ENCODE measurements around the gene COMT. TPM values are rescaled to one million over a fixed set of nuclear protein-coding genes. Genes with fewer than 3 reads are reported as not detected.

The COMT gene
- total RNA-seq, 2 experiments from 2014 or later = 90.8 to 112 TPM

- H3K36me3 ChIP-seq (ENCODE audit: insufficient read depth, low read length) = peaks cover 20% of the 10 kb centered on the region; the same call in 1 of the 2 replicates
- H2AFZ ChIP-seq (ENCODE audit: low read length) = no peak overlapping the region
- intact Hi-C loops (cut with micrococcal nuclease; ENCODE audit: unreplicated experiment) = loop anchor here (5.0 kb wide), 1 partner anchor 121 kb away; the partner anchor contains the start of gene DGCR8
- peaks cover 4% of the 10 kb centered on the region for H3K4me1 ChIP-seq (ENCODE audit: insufficient read depth, low read length, poor library complexity, severe bottlenecking)
- no peaks in the 10 kb centered on the region for H4K20me1 ChIP-seq (ENCODE audit: insufficient read depth, low read length)
- BruUV-seq (replicated peaks) = no TSS peak
- no peaks in the 10 kb centered on the region for H3K9me3 ChIP-seq (ENCODE audit: low read length)
- no peak overlapping the region for H3K4me3 ChIP-seq (ENCODE audit: low read depth, low read length, poor library complexity, severe bottlenecking)
- ChIA-PET CTCF (ENCODE audit: unreplicated experiment) (no interaction called here), POLR2A (no interaction called here)
- no peak for DNase-seq (ENCODE audit: low spot score)
- H3K27ac ChIP-seq (ENCODE audit: low read depth, low read length, poor library complexity, severe bottlenecking) = no peak overlapping the region
- H3K79me2 ChIP-seq (ENCODE audit: insufficient read depth, low read depth, low read length) = no peaks in the 10 kb centered on the region
- H3K4me2 ChIP-seq (ENCODE audit: low read length) = no peak overlapping the region
- TF ChIP-seq CTCF (conservative IDR thresholded peaks at IDR 0.05; ENCODE audit: low read length) (no peak), EZH2phosphoT487 (IDR thresholded peaks at IDR 0.05; ENCODE audit: borderline replicate concordance, low read depth, low read length) (no peak)
- H3K9me2 ChIP-seq (ENCODE audit: insufficient read depth, low read length) = no peaks in the 10 kb centered on the region
Observed at GRCh38 chr22:19961201-19961580, 19.6 kb downstream of the COMT start.

DNA sequence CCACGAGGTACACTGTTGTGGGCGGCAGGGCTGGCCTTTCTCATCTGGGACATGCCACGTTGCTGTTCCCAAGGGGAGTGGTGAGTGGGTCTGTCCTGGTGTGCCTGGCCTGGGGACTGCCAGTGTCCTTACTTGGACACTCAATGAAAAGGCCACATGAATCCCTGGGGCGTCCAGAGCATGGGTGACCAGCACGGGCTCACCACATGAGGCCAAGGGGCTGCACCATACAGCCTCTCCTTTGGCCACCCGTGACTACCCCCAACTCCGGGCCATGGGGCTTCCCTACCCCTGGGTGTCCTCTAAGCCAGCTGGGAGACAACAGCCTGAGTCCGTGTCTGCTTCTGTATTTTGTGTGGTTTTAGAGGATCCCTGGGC is 20.3 kb downstream of the COMT start:
- intact Hi-C loops (cut with micrococcal nuclease; ENCODE audit: unreplicated experiment) = loop anchor here (5.0 kb wide), 1 partner anchor 120 kb away; the partner anchor contains the start of gene DGCR8
- H3K9me3 ChIP-seq (ENCODE audit: low read length) = no peaks in the 10 kb centered on the region
- H3K4me2 ChIP-seq (ENCODE audit: low read length) = no peak overlapping the region
- ChIA-PET CTCF (ENCODE audit: unreplicated experiment) (no interaction called here), POLR2A (no interaction called here)
- H3K79me2 ChIP-seq (ENCODE audit: insufficient read depth, low read depth, low read length) = no peaks in the 10 kb centered on the region
- no peak overlapping the region for H3K4me3 ChIP-seq (ENCODE audit: low read depth, low read length, poor library complexity, severe bottlenecking)
- H3K27ac ChIP-seq (ENCODE audit: low read depth, low read length, poor library complexity, severe bottlenecking) = no peak overlapping the region
- peaks cover 4% of the 10 kb centered on the region for H3K4me1 ChIP-seq (ENCODE audit: insufficient read depth, low read length, poor library complexity, severe bottlenecking)
- no peaks in the 10 kb centered on the region for H4K20me1 ChIP-seq (ENCODE audit: insufficient read depth, low read length)
- no TSS peak for BruUV-seq (replicated peaks)
- H3K9me2 ChIP-seq (ENCODE audit: insufficient read depth, low read length) = no peaks in the 10 kb centered on the region
- TF ChIP-seq EZH2phosphoT487 (IDR thresholded peaks at IDR 0.05; ENCODE audit: borderline replicate concordance, low read depth, low read length) = no peak
- DNase-seq (ENCODE audit: low spot score) = no peak
- H2AFZ ChIP-seq (ENCODE audit: low read length) = no peak overlapping the region
- peaks cover 20% of the 10 kb centered on the region; the same call in 1 of the 2 replicates for H3K36me3 ChIP-seq (ENCODE audit: insufficient read depth, low read length)

GRCh38 chr22:19962246-19962908 is 20.8 kb downstream of the COMT start:
- CTCF ChIA-PET (ENCODE audit: unreplicated experiment) = interaction anchor here (0.7 kb wide), 1 partner anchor 149 kb away, joined by 9 read pairs; no protein-coding TSS in a partner anchor
- no peaks in the 10 kb centered on the region for H3K9me3 ChIP-seq (ENCODE audit: low read length)

More at GRCh38 chr22:19962246-19962908, 20.8 kb downstream of the COMT start:
- peak; percentile 90 for DNase-seq (ENCODE audit: low spot score)
- Histone ChIP-seq H3K4me3 (ENCODE audit: low read depth, low read length, poor library complexity, severe bottlenecking) (no peak overlapping the region), H3K79me2 (ENCODE audit: insufficient read depth, low read depth, low read length) (no peaks in the 10 kb centered on the region), H3K4me1 (ENCODE audit: insufficient read depth, low read length, poor library complexity, severe bottlenecking) (peaks cover 4% of the 10 kb centered on the region), H3K36me3 (ENCODE audit: insufficient read depth, low read length) (peaks cover 18% of the 10 kb centered on the region; the same call in 1 of the 2 replicates), H3K27ac (ENCODE audit: low read depth, low read length, poor library complexity, severe bottlenecking) (no peak overlapping the region), H2AFZ (ENCODE audit: low read length) (no peak overlapping the region), H4K20me1 (ENCODE audit: insufficient read depth, low read length) (no peaks in the 10 kb centered on the region), H3K9me2 (ENCODE audit: insufficient read depth, low read length) (no peaks in the 10 kb centered on the region), H3K4me2 (ENCODE audit: low read length) (no peak overlapping the region)
- intact Hi-C loops (cut with micrococcal nuclease; ENCODE audit: unreplicated experiment) = loop anchor here (5.0 kb wide), 1 partner anchor 120 kb away; the partner anchor contains the start of gene DGCR8
- TF ChIP-seq CTCF (conservative IDR thresholded peaks at IDR 0.05; ENCODE audit: low read length) (peak; percentile 80), EZH2phosphoT487 (IDR thresholded peaks at IDR 0.05; ENCODE audit: borderline replicate concordance, low read depth, low read length) (no peak)
- no TSS peak for BruUV-seq (replicated peaks)
- POLR2A ChIA-PET = no interaction called here
